K562 (cell line): Measurements from ENCODE around the gene RNF175.

Source experiments
- CBX5 ChIP-seq: IDR thresholded peaks from 2 replicates; pipeline ENCODE4 v1.6.1; 2014; ENCODE audit warnings: low read depth, borderline replicate concordance
- FOXM1 ChIP-seq, 2 experiments: fragments of 450-650 bp in 1 of 2; sonication (generic) in 1 of 2; formaldehyde crosslinking in 1 of 2; IDR thresholded peaks; 2 replicates each; pipeline versions ENCODE4 v1.6.1 to v1.9.0; 2017 to 2022; ENCODE audit warnings: low read depth in 2 of 2, mild to moderate bottlenecking in 2 of 2, missing genetic modification reagents in 1 of 2, moderate library complexity in 1 of 2
- GATAD2A ChIP-seq: fragments of 450-650 bp; IDR thresholded peaks from 2 replicates; pipeline ENCODE4 v1.6.1; 2017
- KHSRP ChIP-seq: fragments of 450-650 bp; IDR thresholded peaks from 2 replicates; pipeline ENCODE4 v1.6.1; 2017
- MTF1 ChIP-seq: fragments of 250-450 bp; sonication (Bioruptor Pico); IDR thresholded peaks from 2 replicates; pipeline ENCODE4 v1.9.0; 2021; ENCODE audit warnings: moderate library complexity, mild to moderate bottlenecking, inconsistent platforms, borderline replicate concordance
- SMC3 ChIP-seq: conservative IDR thresholded peaks from 2 replicates; pipeline ENCODE4 v1.6.1; 2011; ENCODE audit warnings: low read depth, low read length, improper control_type of control experiment; ENCODE audit not compliant: insufficient read depth
- SRF ChIP-seq, 2 experiments: fragments of 250-450, 450-650 bp in 1 of 2; sonication (Bioruptor Pico) in 1 of 2; sonication (generic) in 1 of 2; formaldehyde crosslinking; IDR thresholded peaks; 2 replicates each; pipeline versions ENCODE4 v1.5.0 to v1.5.1; 2020 to 2022; ENCODE audit warnings: mild to moderate bottlenecking in 1 of 2, missing genetic modification reagents in 1 of 2
- STAT5B ChIP-seq: fragments of 250-450 bp; sonication (Bioruptor Pico); IDR thresholded peaks from 2 replicates; pipeline ENCODE4 v1.8.0; 2021; ENCODE audit warnings: mild to moderate bottlenecking, inconsistent platforms
- ZKSCAN8 ChIP-seq: fragments of 200-800 bp; sonication (Bioruptor generic); IDR thresholded peaks from 2 replicates; pipeline ENCODE4 v1.6.1; 2016; ENCODE audit warnings: missing genetic modification characterization, missing compliant biosample characterization
- ZNF347 ChIP-seq: fragments of 450-650 bp; formaldehyde crosslinking; IDR thresholded peaks from 2 replicates; pipeline ENCODE4 v1.4.0; 2020; ENCODE audit warnings: low read depth, mild to moderate bottlenecking, moderate library complexity
- ZNF444 ChIP-seq: fragments of 250-450 bp; sonication (Bioruptor Pico); IDR thresholded peaks from 2 replicates; pipeline ENCODE4 v1.4.0; 2020; ENCODE audit warnings: mild to moderate bottlenecking, moderate library complexity
- TF ChIP-seq, protein P1 (sequence below), 3 experiments: IDR thresholded peaks in 2 of 3; conservative IDR thresholded peaks in 1 of 3; 2 replicates each; pipeline ENCODE4 v1.5.1; 2011 to 2012; ENCODE audit warnings: low read length in 3 of 3, mild to moderate bottlenecking in 3 of 3, control low read depth in 2 of 3, improper control_type of control experiment in 1 of 3, inconsistent platforms in 1 of 3, low read depth in 1 of 3, mixed read lengths in 1 of 3, moderate library complexity in 1 of 3; ENCODE audit not compliant: insufficient read depth in 2 of 3
- TF ChIP-seq, protein P2 (sequence below): fragments of 450-650 bp; IDR thresholded peaks from 2 replicates; pipeline ENCODE4 v1.7.0; 2016; ENCODE audit warnings: borderline replicate concordance

DNA sequence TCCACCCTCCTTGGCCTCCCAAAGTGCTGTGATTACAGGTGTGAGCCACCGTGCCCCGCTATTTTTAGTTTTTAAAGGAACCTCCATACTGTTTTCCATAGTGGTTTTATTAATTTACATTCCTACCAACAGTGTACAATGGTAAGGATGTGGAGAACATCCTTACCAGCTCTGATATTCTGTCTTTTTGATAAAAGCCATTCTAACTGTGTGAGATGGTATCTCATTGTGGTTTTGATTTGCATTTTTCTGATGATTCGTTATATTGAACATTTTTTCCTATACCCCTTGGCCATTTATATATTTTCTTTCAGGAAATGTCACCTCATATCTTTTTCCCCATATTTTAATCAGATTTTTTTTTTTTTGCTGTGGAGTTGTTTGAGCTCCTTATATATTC, 90.0 kb downstream of the RNF175 start:
- no peak for TF ChIP-seq FOXM1 (IDR thresholded peaks at IDR 0.05; ENCODE audit: low read depth)
- no peak for TF ChIP-seq FOXM1 (CRISPR knock-in tag; IDR thresholded peaks at IDR 0.05; ENCODE audit: low read depth)
- TF ChIP-seq SMC3 = no peak
- no peak for TF ChIP-seq SRF (CRISPR knock-in tag; IDR thresholded peaks at IDR 0.05)
- TF ChIP-seq ZKSCAN8 (CRISPR knock-in tag) = no peak
- TF ChIP-seq, protein P1, sequence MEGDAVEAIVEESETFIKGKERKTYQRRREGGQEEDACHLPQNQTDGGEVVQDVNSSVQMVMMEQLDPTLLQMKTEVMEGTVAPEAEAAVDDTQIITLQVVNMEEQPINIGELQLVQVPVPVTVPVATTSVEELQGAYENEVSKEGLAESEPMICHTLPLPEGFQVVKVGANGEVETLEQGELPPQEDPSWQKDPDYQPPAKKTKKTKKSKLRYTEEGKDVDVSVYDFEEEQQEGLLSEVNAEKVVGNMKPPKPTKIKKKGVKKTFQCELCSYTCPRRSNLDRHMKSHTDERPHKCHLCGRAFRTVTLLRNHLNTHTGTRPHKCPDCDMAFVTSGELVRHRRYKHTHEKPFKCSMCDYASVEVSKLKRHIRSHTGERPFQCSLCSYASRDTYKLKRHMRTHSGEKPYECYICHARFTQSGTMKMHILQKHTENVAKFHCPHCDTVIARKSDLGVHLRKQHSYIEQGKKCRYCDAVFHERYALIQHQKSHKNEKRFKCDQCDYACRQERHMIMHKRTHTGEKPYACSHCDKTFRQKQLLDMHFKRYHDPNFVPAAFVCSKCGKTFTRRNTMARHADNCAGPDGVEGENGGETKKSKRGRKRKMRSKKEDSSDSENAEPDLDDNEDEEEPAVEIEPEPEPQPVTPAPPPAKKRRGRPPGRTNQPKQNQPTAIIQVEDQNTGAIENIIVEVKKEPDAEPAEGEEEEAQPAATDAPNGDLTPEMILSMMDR (IDR thresholded peaks at IDR 0.05 in 2 of 3, conservative IDR thresholded peaks at IDR 0.05 in 1 of 3; ENCODE audit: insufficient read depth in 2 of 3, low read depth in 1 of 3, low read length in 3 of 3) = no peak
- TF ChIP-seq GATAD2A = no peak
- TF ChIP-seq, protein P2, sequence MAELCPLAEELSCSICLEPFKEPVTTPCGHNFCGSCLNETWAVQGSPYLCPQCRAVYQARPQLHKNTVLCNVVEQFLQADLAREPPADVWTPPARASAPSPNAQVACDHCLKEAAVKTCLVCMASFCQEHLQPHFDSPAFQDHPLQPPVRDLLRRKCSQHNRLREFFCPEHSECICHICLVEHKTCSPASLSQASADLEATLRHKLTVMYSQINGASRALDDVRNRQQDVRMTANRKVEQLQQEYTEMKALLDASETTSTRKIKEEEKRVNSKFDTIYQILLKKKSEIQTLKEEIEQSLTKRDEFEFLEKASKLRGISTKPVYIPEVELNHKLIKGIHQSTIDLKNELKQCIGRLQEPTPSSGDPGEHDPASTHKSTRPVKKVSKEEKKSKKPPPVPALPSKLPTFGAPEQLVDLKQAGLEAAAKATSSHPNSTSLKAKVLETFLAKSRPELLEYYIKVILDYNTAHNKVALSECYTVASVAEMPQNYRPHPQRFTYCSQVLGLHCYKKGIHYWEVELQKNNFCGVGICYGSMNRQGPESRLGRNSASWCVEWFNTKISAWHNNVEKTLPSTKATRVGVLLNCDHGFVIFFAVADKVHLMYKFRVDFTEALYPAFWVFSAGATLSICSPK = no peak
- no peak for TF ChIP-seq STAT5B (CRISPR knock-in tag)
- TF ChIP-seq ZNF347 (CRISPR knock-in tag) = no peak
- TF ChIP-seq KHSRP = no peak
- TF ChIP-seq ZNF444 (CRISPR knock-in tag) = no peak
- TF ChIP-seq CBX5 = no peak
- no peak for TF ChIP-seq MTF1 (CRISPR knock-in tag)
